ENCODE measurements around the gene GNAQ. TPM values are rescaled to one million over a fixed set of nuclear protein-coding genes. Genes with fewer than 3 reads are reported as not detected.

The GNAQ gene
- total and polyA plus RNA-seq, 4 donors: 24.6 to 86.2 (median 51.4) TPM

GRCh38 chr9:77843076-77843870 is 188.3 kb downstream of the GNAQ start:
- no peak for TF ChIP-seq CTCF (IDR thresholded peaks at IDR 0.05; ENCODE audit: control extremely low read depth, extremely low read depth)
- peaks cover 0 to 2% (median 0%) of the 10 kb centered on the region in 4 donors for H3K36me3 ChIP-seq (ENCODE audit: control insufficient read depth in 4 of 4, insufficient read depth in 4 of 4, low read length in 4 of 4)
- H3K9me3 ChIP-seq (ENCODE audit: control insufficient read depth in 4 of 4, insufficient read depth in 3 of 4, low read length in 3 of 4): no peaks in the 10 kb centered on the region
- 77 to 80% methylated on average over 4 of the region's 4 CpGs for WGBS, 2 donors
- no peak overlapping the region for H3K9ac ChIP-seq (ENCODE audit: insufficient read depth in 1 of 2, low read length in 2 of 2)
- no peak for ATAC-seq (ENCODE audit: insufficient read depth, low FRiP score)
- H3K4me3 ChIP-seq: no peak overlapping the region
- H3K4me1 ChIP-seq (ENCODE audit: control insufficient read depth in 5 of 5, insufficient read depth in 5 of 5, low read length in 5 of 5): peaks cover 6 to 53% (median 27%) of the 10 kb centered on the region in 5 donors
- H3K27ac ChIP-seq (ENCODE audit: low read depth in 1 of 2, low read length in 1 of 2): peak overlapping the region in 1 of 2 donors; percentile 42
- no peaks in the 10 kb centered on the region for H3K27me3 ChIP-seq (ENCODE audit: control insufficient read depth in 3 of 3, insufficient read depth in 3 of 3, low read length in 2 of 3)
- DNase-seq: no peak

- TF ChIP-seq CTCF (IDR thresholded peaks at IDR 0.05; ENCODE audit: control extremely low read depth, extremely low read depth): no peak
- Histone ChIP-seq H3K36me3 (ENCODE audit: control insufficient read depth in 4 of 4, insufficient read depth in 4 of 4, low read length in 4 of 4) (peaks cover 0 to 2% (median 0%) of the 10 kb centered on the region in 4 donors), H3K27ac (ENCODE audit: low read depth in 1 of 2, low read length in 1 of 2) (no peak overlapping the region), H3K9me3 (ENCODE audit: control insufficient read depth in 4 of 4, insufficient read depth in 3 of 4, low read length in 3 of 4) (no peaks in the 10 kb centered on the region), H3K9ac (ENCODE audit: insufficient read depth in 1 of 2, low read length in 2 of 2) (no peak overlapping the region), H3K4me3 (no peak overlapping the region), H3K4me1 (ENCODE audit: control insufficient read depth in 5 of 5, insufficient read depth in 5 of 5, low read length in 5 of 5) (peaks cover 0 to 39% (median 14%) of the 10 kb centered on the region in 5 donors), H3K27me3 (ENCODE audit: control insufficient read depth in 3 of 3, insufficient read depth in 3 of 3, low read length in 2 of 3) (no peaks in the 10 kb centered on the region)
- DNase-seq (no peak), ATAC-seq (ENCODE audit: insufficient read depth, low FRiP score) (no peak)
- WGBS, 2 donors: 68 to 71% methylated on average over 3 of the region's 3 CpGs
These were observed 189.7 kb downstream of the GNAQ start for GRCh38 chr9:77841739-77842386.

GRCh38 chr9:77839459-77840140 is 192.0 kb downstream of the GNAQ start:
- WGBS, 2 donors: 54 to 77% methylated on average over 6 of the region's 6 CpGs
- H3K27ac ChIP-seq (ENCODE audit: low read depth in 1 of 2, low read length in 1 of 2): no peak overlapping the region

More at GRCh38 chr9:77839459-77840140, 192.0 kb downstream of the GNAQ start:
- H3K27me3 ChIP-seq (ENCODE audit: control insufficient read depth in 3 of 3, insufficient read depth in 3 of 3, low read length in 2 of 3): no peaks in the 10 kb centered on the region
- H3K36me3 ChIP-seq (ENCODE audit: control insufficient read depth in 4 of 4, insufficient read depth in 4 of 4, low read length in 4 of 4): peaks cover 0 to 2% (median 0%) of the 10 kb centered on the region in 4 donors
- no peak for TF ChIP-seq CTCF (IDR thresholded peaks at IDR 0.05; ENCODE audit: control extremely low read depth, extremely low read depth)
- no peak overlapping the region for H3K4me3 ChIP-seq
- H3K9me3 ChIP-seq (ENCODE audit: control insufficient read depth in 4 of 4, insufficient read depth in 3 of 4, low read length in 3 of 4): no peaks in the 10 kb centered on the region
- H3K4me1 ChIP-seq (ENCODE audit: control insufficient read depth in 5 of 5, insufficient read depth in 5 of 5, low read length in 5 of 5): peaks cover 0 to 23% (median 7%) of the 10 kb centered on the region in 5 donors
- no peak for ATAC-seq (ENCODE audit: insufficient read depth, low FRiP score)
- no peak overlapping the region for H3K9ac ChIP-seq (ENCODE audit: insufficient read depth in 1 of 2, low read length in 2 of 2)
- peak in 1 of 3 donors; percentile 56 for DNase-seq
